ENCODE measurements around the gene ACTMAP. TPM values are rescaled to one million over a fixed set of nuclear protein-coding genes. Genes with fewer than 3 reads are reported as not detected.

ACTMAP gene
- total RNA-seq, 2 experiments from 2014 or later, result 5.0 to 54.8 TPM

DNA sequence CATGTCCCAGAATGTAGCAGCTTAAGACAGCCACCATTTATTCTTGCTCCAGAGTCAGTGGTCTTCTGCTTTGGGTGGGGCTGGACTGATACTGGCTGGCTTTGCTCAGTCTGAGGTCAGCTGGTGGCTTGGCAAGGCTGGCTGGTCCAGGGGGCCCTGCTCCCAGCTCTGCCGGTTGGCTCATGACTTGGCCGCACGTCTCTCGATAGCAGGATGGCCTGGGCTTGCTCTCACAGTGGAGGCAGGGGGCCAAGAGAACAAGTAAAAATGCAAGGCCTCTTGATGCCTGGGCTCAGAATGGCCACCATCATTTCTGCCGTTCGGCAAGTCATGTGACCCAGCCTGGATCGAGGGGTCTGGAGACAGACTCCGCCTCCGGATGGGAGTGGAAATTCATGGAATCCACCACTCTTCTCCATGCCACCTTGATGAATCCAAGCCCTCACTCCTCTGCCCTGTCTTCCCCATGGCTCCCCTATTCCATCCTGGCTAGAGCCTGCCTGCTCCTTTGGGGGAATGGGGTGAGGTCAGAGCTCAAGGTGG lies 13.1 kb downstream of the ACTMAP start:
- no peak overlapping the region for H3K4me3 ChIP-seq (ENCODE audit: low read depth, low read length, poor library complexity, severe bottlenecking)
- ChIA-PET CTCF (ENCODE audit: unreplicated experiment) (no interaction called here), POLR2A (interaction anchor here (0.6 kb wide), 1 partner anchor 16 kb away, joined by 3 read pairs; no protein-coding TSS in a partner anchor)
- no peak overlapping the region for H3K4me2 ChIP-seq (ENCODE audit: low read length)
- 0 out of 2 replicates have a peak, but pooled peaks cover 9% of the 10 kb centered on the region for H3K36me3 ChIP-seq (ENCODE audit: insufficient read depth, low read length)
- no peaks in the 10 kb centered on the region for H3K4me1 ChIP-seq (ENCODE audit: insufficient read depth, low read length, poor library complexity, severe bottlenecking)
- no TSS peak for BruUV-seq (replicated peaks)
- DNase-seq (ENCODE audit: low spot score), result no peak
- no peak overlapping the region for H3K27ac ChIP-seq (ENCODE audit: low read depth, low read length, poor library complexity, severe bottlenecking)
- intact Hi-C loops (cut with micrococcal nuclease; ENCODE audit: unreplicated experiment), result no loop called here
- no peaks in the 10 kb centered on the region for H3K79me2 ChIP-seq (ENCODE audit: insufficient read depth, low read depth, low read length)
- H3K9me2 ChIP-seq (ENCODE audit: insufficient read depth, low read length), result no peaks in the 10 kb centered on the region
- no peaks in the 10 kb centered on the region for H4K20me1 ChIP-seq (ENCODE audit: insufficient read depth, low read length)
- TF ChIP-seq EZH2phosphoT487 (IDR thresholded peaks at IDR 0.05; ENCODE audit: borderline replicate concordance, low read depth, low read length), result no peak
- TF ChIP-seq, protein P1, sequence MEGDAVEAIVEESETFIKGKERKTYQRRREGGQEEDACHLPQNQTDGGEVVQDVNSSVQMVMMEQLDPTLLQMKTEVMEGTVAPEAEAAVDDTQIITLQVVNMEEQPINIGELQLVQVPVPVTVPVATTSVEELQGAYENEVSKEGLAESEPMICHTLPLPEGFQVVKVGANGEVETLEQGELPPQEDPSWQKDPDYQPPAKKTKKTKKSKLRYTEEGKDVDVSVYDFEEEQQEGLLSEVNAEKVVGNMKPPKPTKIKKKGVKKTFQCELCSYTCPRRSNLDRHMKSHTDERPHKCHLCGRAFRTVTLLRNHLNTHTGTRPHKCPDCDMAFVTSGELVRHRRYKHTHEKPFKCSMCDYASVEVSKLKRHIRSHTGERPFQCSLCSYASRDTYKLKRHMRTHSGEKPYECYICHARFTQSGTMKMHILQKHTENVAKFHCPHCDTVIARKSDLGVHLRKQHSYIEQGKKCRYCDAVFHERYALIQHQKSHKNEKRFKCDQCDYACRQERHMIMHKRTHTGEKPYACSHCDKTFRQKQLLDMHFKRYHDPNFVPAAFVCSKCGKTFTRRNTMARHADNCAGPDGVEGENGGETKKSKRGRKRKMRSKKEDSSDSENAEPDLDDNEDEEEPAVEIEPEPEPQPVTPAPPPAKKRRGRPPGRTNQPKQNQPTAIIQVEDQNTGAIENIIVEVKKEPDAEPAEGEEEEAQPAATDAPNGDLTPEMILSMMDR (conservative IDR thresholded peaks at IDR 0.05; ENCODE audit: low read length), result no peak
- no peaks in the 10 kb centered on the region for H3K9me3 ChIP-seq (ENCODE audit: low read length)
- H2AFZ ChIP-seq (ENCODE audit: low read length), result no peak overlapping the region

DNA sequence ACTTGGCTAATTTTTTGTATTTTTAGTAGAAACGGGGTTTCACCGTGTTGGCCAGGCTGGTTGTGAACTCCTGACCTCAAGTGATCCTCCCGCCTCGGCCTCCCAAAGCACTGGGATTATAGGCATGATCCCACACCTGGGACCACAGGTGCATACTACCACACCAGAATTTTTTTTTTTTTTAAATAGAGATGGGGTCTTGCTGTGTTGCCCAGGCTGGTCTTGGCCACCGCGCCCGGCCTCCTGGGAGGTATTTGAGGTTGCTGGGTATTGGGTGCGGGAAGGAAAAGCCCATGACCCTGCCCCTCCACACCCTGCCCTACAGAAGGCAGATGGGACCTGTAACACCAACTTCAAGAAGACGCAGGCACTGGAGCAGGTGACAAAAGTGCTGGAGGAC lies 13.6 kb downstream of the ACTMAP start:
- 0 out of 2 replicates have a peak, but pooled peaks cover 5% of the 10 kb centered on the region for H3K36me3 ChIP-seq (ENCODE audit: insufficient read depth, low read length)
- ChIA-PET POLR2A (no interaction called here), CTCF (ENCODE audit: unreplicated experiment) (no interaction called here)
- intact Hi-C loops (cut with micrococcal nuclease; ENCODE audit: unreplicated experiment), result no loop called here
- no peak overlapping the region for H3K27ac ChIP-seq (ENCODE audit: low read depth, low read length, poor library complexity, severe bottlenecking)
- no peak overlapping the region for H3K4me2 ChIP-seq (ENCODE audit: low read length)
- no peak overlapping the region for H3K4me3 ChIP-seq (ENCODE audit: low read depth, low read length, poor library complexity, severe bottlenecking)
- no peak for DNase-seq (ENCODE audit: low spot score)
- no peak overlapping the region for H2AFZ ChIP-seq (ENCODE audit: low read length)
- no peaks in the 10 kb centered on the region for H3K9me2 ChIP-seq (ENCODE audit: insufficient read depth, low read length)
- H3K9me3 ChIP-seq (ENCODE audit: low read length), result no peaks in the 10 kb centered on the region
- H3K4me1 ChIP-seq (ENCODE audit: insufficient read depth, low read length, poor library complexity, severe bottlenecking), result no peaks in the 10 kb centered on the region
- H3K79me2 ChIP-seq (ENCODE audit: insufficient read depth, low read depth, low read length), result no peaks in the 10 kb centered on the region
- H4K20me1 ChIP-seq (ENCODE audit: insufficient read depth, low read length), result no peaks in the 10 kb centered on the region
- TF ChIP-seq, protein P1 (conservative IDR thresholded peaks at IDR 0.05; ENCODE audit: low read length), result no peak
- TF ChIP-seq EZH2phosphoT487 (IDR thresholded peaks at IDR 0.05; ENCODE audit: borderline replicate concordance, low read depth, low read length), result no peak
- BruUV-seq (replicated peaks), result no TSS peak

DNA sequence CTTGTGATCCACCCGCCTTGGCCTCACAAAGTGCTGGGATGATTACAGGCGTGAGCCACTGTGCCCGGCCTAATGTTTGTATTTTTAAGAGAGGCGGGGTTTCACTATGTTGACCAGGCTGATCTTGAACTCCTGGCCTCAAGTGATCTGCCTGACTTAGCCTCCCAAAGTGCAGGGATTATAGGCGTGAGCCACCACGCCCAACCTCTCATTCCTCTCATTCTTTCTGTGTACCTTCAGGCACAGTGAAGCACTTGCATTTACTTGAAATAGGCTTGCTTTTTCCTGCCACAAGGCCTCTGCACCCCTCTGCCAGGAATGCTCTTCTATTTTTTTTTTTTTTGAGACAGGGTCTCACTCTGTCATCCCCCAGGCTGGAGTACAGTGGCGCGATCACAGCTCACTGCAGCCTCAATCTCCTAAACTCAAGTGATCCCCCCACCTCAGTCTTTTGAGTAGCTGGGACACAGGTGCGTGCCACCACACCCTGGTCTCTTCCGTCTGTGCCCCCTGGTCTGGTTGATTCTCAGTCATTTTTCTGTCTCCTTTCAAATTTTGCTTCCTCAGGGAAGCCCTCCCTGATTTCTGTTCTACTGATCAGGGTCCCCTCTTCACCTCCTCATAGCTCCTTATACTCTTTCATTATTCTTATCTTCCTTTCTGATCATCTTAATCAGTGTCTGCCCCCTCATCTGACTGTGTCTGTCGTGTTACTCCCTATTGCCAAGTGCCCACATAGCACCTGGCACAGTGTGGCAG lies 15.1 kb downstream of the ACTMAP start:
- Histone ChIP-seq H3K4me3 (ENCODE audit: low read depth, low read length, poor library complexity, severe bottlenecking) (no peak overlapping the region), H3K9me2 (ENCODE audit: insufficient read depth, low read length) (no peaks in the 10 kb centered on the region), H3K9me3 (ENCODE audit: low read length) (no peaks in the 10 kb centered on the region), H3K79me2 (ENCODE audit: insufficient read depth, low read depth, low read length) (no peaks in the 10 kb centered on the region), H3K27ac (ENCODE audit: low read depth, low read length, poor library complexity, severe bottlenecking) (no peak overlapping the region), H3K4me2 (ENCODE audit: low read length) (no peak overlapping the region), H2AFZ (ENCODE audit: low read length) (no peak overlapping the region), H3K4me1 (ENCODE audit: insufficient read depth, low read length, poor library complexity, severe bottlenecking) (no peaks in the 10 kb centered on the region), H3K36me3 (ENCODE audit: insufficient read depth, low read length) (peaks cover 7% of the 10 kb centered on the region; the same call in 1 of the 2 replicates), H4K20me1 (ENCODE audit: insufficient read depth, low read length) (no peaks in the 10 kb centered on the region)
- ChIA-PET CTCF (ENCODE audit: unreplicated experiment) (interaction anchor here (0.9 kb wide), 1 partner anchor 10 kb away, joined by 4 read pairs; no protein-coding TSS in a partner anchor), POLR2A (no interaction called here)
- no TSS peak for BruUV-seq (replicated peaks)
- TF ChIP-seq, protein P1 (conservative IDR thresholded peaks at IDR 0.05; ENCODE audit: low read length), result no peak
- TF ChIP-seq EZH2phosphoT487 (IDR thresholded peaks at IDR 0.05; ENCODE audit: borderline replicate concordance, low read depth, low read length), result no peak
- no peak for DNase-seq (ENCODE audit: low spot score)
- intact Hi-C loops (cut with micrococcal nuclease; ENCODE audit: unreplicated experiment), result no loop called here

Data from OCI-LY7 (cell line).